Measurements from ENCODE around the gene RELA.

RELA gene

DNA sequence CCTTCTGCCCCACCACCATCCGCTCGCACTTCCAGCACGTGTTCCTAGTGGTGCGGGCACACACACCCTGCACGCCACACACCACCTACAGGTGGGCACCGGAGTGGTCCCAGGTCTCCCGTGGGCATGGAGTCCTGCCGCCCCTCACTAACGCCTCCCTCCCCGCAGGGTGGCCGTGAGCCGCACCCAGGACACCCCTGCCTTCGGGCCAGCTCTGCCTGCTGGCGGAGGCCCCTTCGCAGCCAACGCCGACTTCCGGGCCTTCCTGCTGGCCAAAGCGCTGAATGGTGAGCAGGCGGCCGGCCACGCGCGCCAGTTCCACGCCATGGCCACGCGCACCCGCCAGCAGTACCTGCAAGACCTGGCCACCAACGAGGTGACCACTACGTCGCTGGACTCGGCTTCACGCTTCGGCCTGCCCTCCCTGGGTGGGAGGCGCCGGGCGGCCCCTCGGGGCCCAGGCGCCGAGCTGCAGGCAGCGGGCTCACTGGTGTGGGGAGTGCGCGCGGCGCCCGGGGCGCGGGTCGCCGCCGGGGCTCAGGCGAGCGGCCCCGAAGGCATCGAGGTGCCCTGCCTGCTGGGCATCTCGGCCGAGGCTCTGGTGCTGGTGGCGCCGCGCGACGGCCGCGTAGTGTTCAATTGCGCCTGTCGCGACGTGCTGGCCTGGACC is 16.3 kb downstream of the RELA start:
- Histone ChIP-seq H3K4me3 (IDR thresholded peaks at IDR 0.05; ENCODE audit: insufficient read depth, low read depth, low read length) (no peak overlapping the region), H3K27me3 (ENCODE audit: insufficient read depth, low read depth) (no peaks in the 10 kb centered on the region), H3K79me2 (ENCODE audit: insufficient read depth, low read depth) (no peaks in the 10 kb centered on the region), H3K4me2 (no peak overlapping the region), H2AFZ (ENCODE audit: low read depth) (no peak overlapping the region), H4K20me1 (ENCODE audit: insufficient read depth) (no peaks in the 10 kb centered on the region), H3K4me1 (ENCODE audit: low read depth, poor library complexity, severe bottlenecking) (peaks cover 14% of the 10 kb centered on the region), H3K27ac (no peak overlapping the region), H3K9ac (no peak overlapping the region), H3K36me3 (ENCODE audit: insufficient read depth) (no peaks in the 10 kb centered on the region)
- no peak for TF ChIP-seq CTCF (conservative IDR thresholded peaks at IDR 0.05; ENCODE audit: low read depth, low read length)

DNA sequence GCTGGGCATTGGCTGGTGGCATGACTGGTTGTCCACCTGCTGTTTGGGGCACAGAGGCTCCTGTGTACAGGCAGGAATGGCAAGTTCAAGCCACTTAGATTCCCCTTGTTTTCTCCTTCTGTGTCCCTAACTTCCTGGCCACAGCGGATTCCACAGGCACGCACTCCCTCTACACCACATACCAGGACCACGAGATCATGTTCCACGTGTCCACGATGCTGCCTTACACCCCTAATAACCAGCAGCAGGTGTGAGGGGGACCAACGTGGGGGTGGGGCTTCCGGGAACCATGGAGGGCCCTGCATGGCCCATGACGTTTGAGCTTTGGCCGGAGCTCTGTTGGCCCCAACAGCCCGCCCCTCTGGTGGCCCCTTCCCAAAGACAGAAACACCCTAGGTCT is 17.0 kb downstream of the RELA start:
- peaks cover 14% of the 10 kb centered on the region for H3K4me1 ChIP-seq (ENCODE audit: low read depth, poor library complexity, severe bottlenecking)
- no peaks in the 10 kb centered on the region for H3K79me2 ChIP-seq (ENCODE audit: insufficient read depth, low read depth)
- H4K20me1 ChIP-seq (ENCODE audit: insufficient read depth) = no peaks in the 10 kb centered on the region
- H3K4me2 ChIP-seq = no peak overlapping the region
- H3K27ac ChIP-seq = no peak overlapping the region
- H3K9ac ChIP-seq = no peak overlapping the region
- TF ChIP-seq CTCF (conservative IDR thresholded peaks at IDR 0.05; ENCODE audit: low read depth, low read length) = no peak
- H2AFZ ChIP-seq (ENCODE audit: low read depth) = no peak overlapping the region
- no peak overlapping the region for H3K4me3 ChIP-seq (IDR thresholded peaks at IDR 0.05; ENCODE audit: insufficient read depth, low read depth, low read length)
- H3K36me3 ChIP-seq (ENCODE audit: insufficient read depth) = no peaks in the 10 kb centered on the region
- H3K27me3 ChIP-seq (ENCODE audit: insufficient read depth, low read depth) = no peaks in the 10 kb centered on the region

DNA sequence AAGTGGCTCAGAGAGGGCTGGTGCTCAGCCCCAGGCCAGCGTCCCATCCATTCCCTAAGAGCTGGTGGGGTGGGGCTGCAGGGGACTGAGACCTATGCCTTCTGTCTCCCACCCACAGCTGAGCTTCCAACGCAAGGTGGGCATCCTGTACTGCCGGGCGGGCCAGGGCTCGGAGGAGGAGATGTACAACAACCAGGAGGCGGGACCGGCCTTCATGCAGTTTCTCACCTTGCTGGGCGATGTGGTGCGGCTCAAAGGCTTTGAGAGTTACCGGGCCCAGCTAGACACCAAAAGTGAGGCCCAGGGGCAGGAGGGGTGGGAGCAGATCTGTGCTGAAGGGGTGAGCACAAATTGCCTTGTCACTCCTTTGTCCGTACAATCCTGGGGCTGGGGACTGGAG is 17.9 kb downstream of the RELA start:
- H3K4me2 ChIP-seq = no peak overlapping the region
- H3K9ac ChIP-seq = no peak overlapping the region
- TF ChIP-seq CTCF (conservative IDR thresholded peaks at IDR 0.05; ENCODE audit: low read depth, low read length) = no peak
- H3K27ac ChIP-seq = no peak overlapping the region
- no peaks in the 10 kb centered on the region for H3K36me3 ChIP-seq (ENCODE audit: insufficient read depth)
- no peaks in the 10 kb centered on the region for H3K79me2 ChIP-seq (ENCODE audit: insufficient read depth, low read depth)
- H2AFZ ChIP-seq (ENCODE audit: low read depth) = no peak overlapping the region
- no peaks in the 10 kb centered on the region for H4K20me1 ChIP-seq (ENCODE audit: insufficient read depth)
- no peaks in the 10 kb centered on the region for H3K27me3 ChIP-seq (ENCODE audit: insufficient read depth, low read depth)
- H3K4me1 ChIP-seq (ENCODE audit: low read depth, poor library complexity, severe bottlenecking) = peaks cover 14% of the 10 kb centered on the region
- no peak overlapping the region for H3K4me3 ChIP-seq (IDR thresholded peaks at IDR 0.05; ENCODE audit: insufficient read depth, low read depth, low read length)

DNA sequence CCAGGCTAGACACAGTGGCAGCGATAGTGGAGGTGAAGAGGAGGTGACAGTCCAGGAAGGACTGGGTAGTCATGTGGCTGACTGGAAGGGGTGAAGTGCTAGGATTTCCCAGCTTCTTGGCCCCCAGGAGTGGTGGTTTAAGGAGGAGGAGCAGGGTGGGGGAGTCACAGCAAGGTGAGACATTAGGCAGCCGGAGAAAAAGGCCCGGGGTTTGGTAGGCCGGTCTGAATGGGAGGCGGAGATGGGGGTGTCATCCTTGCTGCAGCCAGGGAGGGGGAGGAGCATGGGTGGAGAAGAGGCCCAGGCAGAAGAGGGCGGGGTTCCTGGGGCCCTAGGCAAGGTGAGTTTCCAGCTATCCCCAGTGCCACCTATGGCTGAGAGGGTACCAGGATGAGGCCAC is 18.7 kb downstream of the RELA start:
- no peak overlapping the region for H2AFZ ChIP-seq (ENCODE audit: low read depth)
- H3K36me3 ChIP-seq (ENCODE audit: insufficient read depth) = no peaks in the 10 kb centered on the region
- no peak for TF ChIP-seq CTCF (conservative IDR thresholded peaks at IDR 0.05; ENCODE audit: low read depth, low read length)
- H3K4me3 ChIP-seq (IDR thresholded peaks at IDR 0.05; ENCODE audit: insufficient read depth, low read depth, low read length) = no peak overlapping the region
- H3K27me3 ChIP-seq (ENCODE audit: insufficient read depth, low read depth) = no peaks in the 10 kb centered on the region
- peaks cover 14% of the 10 kb centered on the region for H3K4me1 ChIP-seq (ENCODE audit: low read depth, poor library complexity, severe bottlenecking)
- no peaks in the 10 kb centered on the region for H4K20me1 ChIP-seq (ENCODE audit: insufficient read depth)
- H3K79me2 ChIP-seq (ENCODE audit: insufficient read depth, low read depth) = no peaks in the 10 kb centered on the region
- no peak overlapping the region for H3K9ac ChIP-seq
- H3K4me2 ChIP-seq = peak overlapping the region; percentile 3; the same call in 1 of the 2 replicates
- H3K27ac ChIP-seq = no peak overlapping the region

Measured in KMS-11 (cell line).